ES-I3 (cell line): Measurements from ENCODE around the gene PQBP1.
A peak's percentile ranks its signal among the peaks of the same experiment; 100 is the strongest.

Experiments
- H3K36me3 ChIP-seq: 2 replicates; pipeline ENCODE4 v1.6.1; 2013; ENCODE audit warnings: mild to moderate bottlenecking, low read length, control low read depth, moderate library complexity; ENCODE audit not compliant: insufficient read depth
- H3K4me1 ChIP-seq: 2 replicates; pipeline ENCODE4 v1.6.1; 2013; ENCODE audit warnings: mild to moderate bottlenecking, control low read depth, low read length; ENCODE audit not compliant: insufficient read depth
- H3K9ac ChIP-seq: 2 replicates; pipeline ENCODE4 v1.6.1; 2013; ENCODE audit warnings: low read depth, mild to moderate bottlenecking, low read length, moderate library complexity
- H3K9me3 ChIP-seq: 2 replicates; pipeline ENCODE4 v1.6.1; 2013; ENCODE audit warnings: mild to moderate bottlenecking, low read length, moderate library complexity; ENCODE audit not compliant: control insufficient read depth, insufficient read depth

PQBP1 gene

GRCh38 chrX:48923771-48924170, 26.0 kb downstream of the PQBP1 start:
- Histone ChIP-seq H3K9ac (no peak overlapping the region), H3K36me3 (peaks cover 11% of the 10 kb centered on the region)

GRCh38 chrX:48924270-48924669, 26.5 kb downstream of the PQBP1 start:
- H3K9me3 ChIP-seq: no peaks in the 10 kb centered on the region; the same call in 1 of the 2 replicates
- H3K36me3 ChIP-seq: peaks cover 11% of the 10 kb centered on the region
- peaks cover 38% of the 10 kb centered on the region for H3K4me1 ChIP-seq
- no peak overlapping the region for H3K9ac ChIP-seq

More at GRCh38 chrX:48923771-48924170, 26.0 kb downstream of the PQBP1 start:
- peaks cover 38% of the 10 kb centered on the region for H3K4me1 ChIP-seq
- H3K9me3 ChIP-seq: no peaks in the 10 kb centered on the region; the same call in 1 of the 2 replicates

- H3K36me3 ChIP-seq: peaks cover 9% of the 10 kb centered on the region
- no peaks in the 10 kb centered on the region; the same call in 1 of the 2 replicates for H3K9me3 ChIP-seq
- peaks cover 19% of the 10 kb centered on the region for H3K4me1 ChIP-seq
- peak overlapping the region; percentile 41 for H3K9ac ChIP-seq
Observed at GRCh38 chrX:48927123-48927522, 29.4 kb downstream of the PQBP1 start.

- H3K9me3 ChIP-seq: no peaks in the 10 kb centered on the region; the same call in 1 of the 2 replicates
- peaks cover 19% of the 10 kb centered on the region for H3K4me1 ChIP-seq
- H3K36me3 ChIP-seq: peaks cover 8% of the 10 kb centered on the region
- peak overlapping the region; percentile 41 for H3K9ac ChIP-seq
Observed at GRCh38 chrX:48927736-48928382, 30.1 kb downstream of the PQBP1 start.

- H3K4me1 ChIP-seq: peaks cover 12% of the 10 kb centered on the region
- no peak overlapping the region for H3K9ac ChIP-seq
- H3K9me3 ChIP-seq: no peaks in the 10 kb centered on the region; the same call in 1 of the 2 replicates
- H3K36me3 ChIP-seq: peaks cover 6% of the 10 kb centered on the region
Observed at GRCh38 chrX:48933757-48934156, 36.0 kb downstream of the PQBP1 start.

GRCh38 chrX:48934581-48935300, 37.0 kb downstream of the PQBP1 start:
- H3K4me1 ChIP-seq: peaks cover 12% of the 10 kb centered on the region
- H3K36me3 ChIP-seq: peaks cover 6% of the 10 kb centered on the region
- no peak overlapping the region for H3K9ac ChIP-seq
- H3K9me3 ChIP-seq: no peaks in the 10 kb centered on the region

GRCh38 chrX:48935301-48935670, 37.6 kb downstream of the PQBP1 start:
- Histone ChIP-seq H3K9me3 (no peaks in the 10 kb centered on the region), H3K4me1 (peaks cover 12% of the 10 kb centered on the region), H3K36me3 (peaks cover 6% of the 10 kb centered on the region), H3K9ac (no peak overlapping the region)

GRCh38 chrX:48936429-48937053, 38.8 kb downstream of the PQBP1 start:
- peaks cover 13% of the 10 kb centered on the region for H3K4me1 ChIP-seq
- peaks cover 6% of the 10 kb centered on the region for H3K36me3 ChIP-seq
- H3K9ac ChIP-seq: peak overlapping the region; percentile 17; the same call in 1 of the 2 replicates
- H3K9me3 ChIP-seq: no peaks in the 10 kb centered on the region

GRCh38 chrX:48937054-48937907, 39.6 kb downstream of the PQBP1 start:
- Histone ChIP-seq H3K9me3 (no peaks in the 10 kb centered on the region), H3K36me3 (peaks cover 6% of the 10 kb centered on the region), H3K9ac (peak overlapping the region; percentile 17; the same call in 1 of the 2 replicates), H3K4me1 (peaks cover 18% of the 10 kb centered on the region)

GRCh38 chrX:48938721-48939425, 41.1 kb downstream of the PQBP1 start:
- Histone ChIP-seq H3K4me1 (peaks cover 18% of the 10 kb centered on the region), H3K36me3 (peaks cover 3% of the 10 kb centered on the region), H3K9me3 (no peaks in the 10 kb centered on the region), H3K9ac (no peak overlapping the region)

- H3K4me1 ChIP-seq: peaks cover 18% of the 10 kb centered on the region
- no peaks in the 10 kb centered on the region for H3K9me3 ChIP-seq
- no peaks in the 10 kb centered on the region; the same call in 1 of the 2 replicates for H3K36me3 ChIP-seq
- H3K9ac ChIP-seq: no peak overlapping the region
Observed at GRCh38 chrX:48939524-48940228, 41.9 kb downstream of the PQBP1 start.

GRCh38 chrX:48940404-48940955, 42.8 kb downstream of the PQBP1 start:
- no peak overlapping the region for H3K9ac ChIP-seq
- H3K9me3 ChIP-seq: no peaks in the 10 kb centered on the region
- H3K4me1 ChIP-seq: peaks cover 18% of the 10 kb centered on the region
- H3K36me3 ChIP-seq: no peaks in the 10 kb centered on the region; the same call in 1 of the 2 replicates

- no peaks in the 10 kb centered on the region; the same call in 1 of the 2 replicates for H3K9me3 ChIP-seq
- no peak overlapping the region for H3K9ac ChIP-seq
- no peaks in the 10 kb centered on the region for H3K36me3 ChIP-seq
- H3K4me1 ChIP-seq: peaks cover 10% of the 10 kb centered on the region
Observed at GRCh38 chrX:48942895-48943294, 45.2 kb downstream of the PQBP1 start.
